Peyer's patch (tissue), 4 donors: ENCODE results near the gene MCM7.

Experiments used
- CTCF ChIP-seq, 6 experiments: fragments of 450-650 bp in 4 of 6; fragments of 200-600 bp in 2 of 6; sonication (generic) in 1 of 6; IDR thresholded peaks; one replicate each; pipeline ENCODE4 v1.5.1; 2017 to 2019; ENCODE audit warnings: antibody characterized with exemption in 6 of 6, mild to moderate bottlenecking in 3 of 6, moderate library complexity in 1 of 6
- POLR2A ChIP-seq, 2 donors: fragments of 450-650 bp; IDR thresholded peaks; one replicate each; pipeline ENCODE4 v1.5.1; 2017; ENCODE audit warnings: antibody characterized with exemption in 2 of 2, mild to moderate bottlenecking in 2 of 2, moderate library complexity in 2 of 2

GRCh38 chr7:100088095-100088620 is 13.0 kb downstream of the MCM7 start:
- TF ChIP-seq CTCF (IDR thresholded peaks at IDR 0.05) (no peak), POLR2A (IDR thresholded peaks at IDR 0.05) (no peak)
